A673 (cell line): ENCODE data around the gene LPIN3. TPM values are rescaled to one million over a fixed set of nuclear protein-coding genes. Genes with fewer than 3 reads are reported as not detected.
A peak's percentile ranks its signal among the peaks of the same experiment; 100 is the strongest.

ENCODE experiments used
- BruUV-seq: library from RNA; stranded (reverse); fragments of 400-500 nt; replicated peaks from 2 replicates; lab custom pipeline; 2021; lab: Mats Ljungman, UMichigan
- CTCF ChIA-PET: fragments of 300-600 bp; sonication (Branson Sonifier 250); formaldehyde crosslinking; loops from one replicate; lab custom pipeline; 2022; ENCODE audit warnings: antibody characterized with exemption; lab: Charles Lee
- POLR2A ChIA-PET: fragments of 300-600 bp; sonication (Branson Sonifier 250); formaldehyde crosslinking; loops from one replicate; lab custom pipeline; 2022; ENCODE audit warnings: antibody characterized with exemption; ENCODE audit not compliant: low non-redundant PET; lab: Charles Lee
- DNase-seq: peaks from one replicate; pipeline ENCODE4 v3.0.0-alpha.2; 2015; ENCODE audit warnings: low spot score
- H3K27ac ChIP-seq: fragments of 200-600 bp; sonication (generic); 2 replicates; pipeline ENCODE4 v1.5.1; 2016; ENCODE audit warnings: mixed run types, low read depth, mild to moderate bottlenecking, mixed read lengths, antibody characterized with exemption, low read length; ENCODE audit not compliant: poor library complexity, severe bottlenecking
- H3K27me3 ChIP-seq: fragments of 200-600 bp; sonication (generic); replicated peaks from 2 replicates; pipeline ENCODE4 v1.6.1; 2017; ENCODE audit warnings: mixed run types, low read depth, mild to moderate bottlenecking, mixed read lengths, antibody characterized with exemption, low read length; ENCODE audit not compliant: insufficient read depth, poor library complexity
- H3K36me3 ChIP-seq: fragments of 200-600 bp; sonication (generic); 2 replicates; pipeline ENCODE4 v1.6.1; 2016; ENCODE audit warnings: mixed run types, mild to moderate bottlenecking, mixed read lengths, antibody characterized with exemption, low read length; ENCODE audit not compliant: insufficient read depth, poor library complexity, severe bottlenecking
- H3K4me1 ChIP-seq: fragments of 200-600 bp; sonication (generic); 2 replicates; pipeline ENCODE4 v1.6.1; 2017; ENCODE audit warnings: mixed run types, mild to moderate bottlenecking, mixed read lengths, antibody characterized with exemption, low read length; ENCODE audit not compliant: insufficient read depth, poor library complexity, severe bottlenecking
- H3K4me3 ChIP-seq: fragments of 200-600 bp; sonication (generic); 2 replicates; pipeline ENCODE4 v1.5.1; 2016; ENCODE audit warnings: low read depth, mixed run types, mild to moderate bottlenecking, mixed read lengths, low read length; ENCODE audit not compliant: poor library complexity, severe bottlenecking
- H3K9me3 ChIP-seq: fragments of 200-600 bp; sonication (generic); 2 replicates; pipeline ENCODE4 v1.6.1; 2016; ENCODE audit warnings: mixed run types, low read depth, mild to moderate bottlenecking, mixed read lengths, antibody characterized with exemption, low read length; ENCODE audit not compliant: poor library complexity, severe bottlenecking
- EZH2 ChIP-seq: fragments of 200-600 bp; sonication (generic); IDR thresholded peaks from 2 replicates; pipeline ENCODE4 v1.6.1; 2017; ENCODE audit warnings: borderline replicate concordance, low read depth, mild to moderate bottlenecking, mixed read lengths, antibody characterized with exemption, low read length; ENCODE audit not compliant: poor library complexity, severe bottlenecking
- intact Hi-C: fragments of 100-400 bp; cut with micrococcal nuclease; formaldehyde crosslinking; loops from one replicate; pipeline ENCODE4 v1.10.0; 2022; ENCODE audit not compliant: unreplicated experiment
- total RNA-seq: library from RNA; stranded (reverse); gene quantifications from 2 replicates; pipeline ENCODE4 v1.2.3, GENCODE V29; 2021
- TF ChIP-seq, protein P1 (sequence below): fragments of 300-800, 200-600 bp; sonication (generic); conservative IDR thresholded peaks from 2 replicates; pipeline ENCODE4 v1.5.1; 2017; ENCODE audit warnings: low read depth, mild to moderate bottlenecking, antibody characterized with exemption, low read length, moderate library complexity, mixed read lengths

The LPIN3 gene
- total RNA-seq, 1 experiment from 2014 or later: 1.3 TPM

DNA sequence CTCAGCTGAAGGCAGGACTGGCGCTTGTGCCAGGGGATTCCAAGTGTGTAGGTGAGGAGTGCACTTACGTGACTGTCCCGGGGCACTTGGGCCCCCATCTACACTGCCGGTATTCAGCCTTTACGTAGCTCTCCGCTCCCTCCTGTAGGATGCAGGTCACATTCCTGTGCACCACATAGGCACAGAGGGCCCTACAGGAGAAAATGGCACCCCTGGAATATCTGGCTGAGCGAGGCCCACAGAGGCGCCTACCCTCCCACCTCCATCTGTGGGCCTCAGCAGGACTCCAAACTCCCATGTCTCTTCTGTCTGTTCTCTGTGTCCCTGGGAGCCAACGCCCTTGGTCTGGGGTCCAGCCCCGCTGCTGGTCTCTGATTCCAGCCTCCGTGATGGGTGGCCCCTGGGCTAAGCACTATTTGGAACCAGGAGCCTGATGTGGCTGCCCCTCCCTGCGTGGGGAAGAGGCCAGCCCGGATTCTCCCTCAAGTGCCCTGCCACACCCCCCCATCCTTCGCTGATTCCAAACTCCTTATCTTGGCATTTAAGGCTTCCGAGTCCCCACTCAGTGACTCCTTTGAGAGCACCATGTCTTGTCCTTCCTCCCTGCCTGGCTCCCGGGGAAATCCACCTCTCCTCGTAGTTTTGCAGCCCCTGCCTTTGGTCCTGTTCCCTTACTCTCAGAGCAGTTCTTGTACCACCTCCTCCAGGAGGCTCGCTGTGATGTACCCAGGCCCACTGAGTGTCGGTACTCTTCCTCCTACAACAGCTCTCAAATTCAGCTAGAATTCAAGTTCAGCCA, 24.5 kb downstream of the LPIN3 start:
- H3K4me3 ChIP-seq: peak overlapping the region; percentile 41
- H3K27ac ChIP-seq: no peak overlapping the region
- ChIA-PET POLR2A (no interaction called here), CTCF (no interaction called here)
- no TSS peak for BruUV-seq
- TF ChIP-seq, protein P1, sequence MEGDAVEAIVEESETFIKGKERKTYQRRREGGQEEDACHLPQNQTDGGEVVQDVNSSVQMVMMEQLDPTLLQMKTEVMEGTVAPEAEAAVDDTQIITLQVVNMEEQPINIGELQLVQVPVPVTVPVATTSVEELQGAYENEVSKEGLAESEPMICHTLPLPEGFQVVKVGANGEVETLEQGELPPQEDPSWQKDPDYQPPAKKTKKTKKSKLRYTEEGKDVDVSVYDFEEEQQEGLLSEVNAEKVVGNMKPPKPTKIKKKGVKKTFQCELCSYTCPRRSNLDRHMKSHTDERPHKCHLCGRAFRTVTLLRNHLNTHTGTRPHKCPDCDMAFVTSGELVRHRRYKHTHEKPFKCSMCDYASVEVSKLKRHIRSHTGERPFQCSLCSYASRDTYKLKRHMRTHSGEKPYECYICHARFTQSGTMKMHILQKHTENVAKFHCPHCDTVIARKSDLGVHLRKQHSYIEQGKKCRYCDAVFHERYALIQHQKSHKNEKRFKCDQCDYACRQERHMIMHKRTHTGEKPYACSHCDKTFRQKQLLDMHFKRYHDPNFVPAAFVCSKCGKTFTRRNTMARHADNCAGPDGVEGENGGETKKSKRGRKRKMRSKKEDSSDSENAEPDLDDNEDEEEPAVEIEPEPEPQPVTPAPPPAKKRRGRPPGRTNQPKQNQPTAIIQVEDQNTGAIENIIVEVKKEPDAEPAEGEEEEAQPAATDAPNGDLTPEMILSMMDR: no peak
- TF ChIP-seq EZH2: no peak
- no peak for DNase-seq
- intact Hi-C loops: no loop called here
- H3K9me3 ChIP-seq: no peaks in the 10 kb centered on the region
- H3K36me3 ChIP-seq: no peaks in the 10 kb centered on the region
- no peaks in the 10 kb centered on the region for H3K4me1 ChIP-seq
- H3K27me3 ChIP-seq: peaks cover 23% of the 10 kb centered on the region

DNA sequence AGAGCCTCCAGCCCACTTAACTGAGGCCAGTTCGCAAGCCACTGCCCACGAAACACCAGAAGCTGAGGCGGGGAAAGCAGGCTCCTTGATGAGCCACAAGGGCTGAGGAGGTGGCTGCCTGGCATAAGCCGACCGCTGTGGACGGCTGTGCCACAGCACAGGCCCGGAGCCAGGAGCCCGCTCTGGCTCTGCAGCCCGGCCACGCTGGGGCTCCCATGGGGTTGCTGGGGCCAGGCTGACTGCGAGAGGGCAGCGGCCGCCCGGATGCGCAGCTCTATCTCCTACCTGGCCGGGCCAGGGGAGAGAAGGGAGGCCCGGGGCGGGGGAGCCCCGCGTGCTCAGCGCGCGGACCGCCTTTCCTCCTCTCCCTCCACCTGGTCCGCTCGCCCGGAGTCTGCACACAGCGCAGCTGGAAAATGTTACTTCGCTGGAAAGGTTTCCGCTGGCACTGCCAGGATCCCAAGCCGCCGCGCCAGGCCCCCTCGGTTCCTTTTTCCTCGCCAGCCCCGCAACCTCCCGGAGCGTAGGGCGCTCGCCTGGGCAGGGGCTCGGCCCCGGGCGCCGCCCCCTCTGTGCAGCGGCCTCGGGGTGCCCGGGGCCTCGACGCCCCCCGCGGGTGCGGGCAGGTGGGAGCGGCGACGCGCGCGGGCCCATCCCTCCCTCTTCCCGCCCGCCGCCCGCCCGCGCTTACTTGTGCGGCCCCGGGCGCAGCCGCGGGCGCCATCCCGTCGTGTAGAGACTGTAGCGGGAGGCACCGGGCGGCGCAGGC, 25.3 kb downstream of the LPIN3 start:
- peak; percentile 31 for TF ChIP-seq EZH2
- TF ChIP-seq, protein P1: no peak
- H3K27me3 ChIP-seq: peaks cover 23% of the 10 kb centered on the region
- H3K4me1 ChIP-seq: no peaks in the 10 kb centered on the region
- no TSS peak for BruUV-seq
- intact Hi-C loops: no loop called here
- no peak for DNase-seq
- no peaks in the 10 kb centered on the region for H3K36me3 ChIP-seq
- H3K9me3 ChIP-seq: no peaks in the 10 kb centered on the region
- POLR2A ChIA-PET: no interaction called here
- H3K4me3 ChIP-seq: peak overlapping the region; percentile 41
- CTCF ChIA-PET: no interaction called here
- no peak overlapping the region for H3K27ac ChIP-seq

DNA sequence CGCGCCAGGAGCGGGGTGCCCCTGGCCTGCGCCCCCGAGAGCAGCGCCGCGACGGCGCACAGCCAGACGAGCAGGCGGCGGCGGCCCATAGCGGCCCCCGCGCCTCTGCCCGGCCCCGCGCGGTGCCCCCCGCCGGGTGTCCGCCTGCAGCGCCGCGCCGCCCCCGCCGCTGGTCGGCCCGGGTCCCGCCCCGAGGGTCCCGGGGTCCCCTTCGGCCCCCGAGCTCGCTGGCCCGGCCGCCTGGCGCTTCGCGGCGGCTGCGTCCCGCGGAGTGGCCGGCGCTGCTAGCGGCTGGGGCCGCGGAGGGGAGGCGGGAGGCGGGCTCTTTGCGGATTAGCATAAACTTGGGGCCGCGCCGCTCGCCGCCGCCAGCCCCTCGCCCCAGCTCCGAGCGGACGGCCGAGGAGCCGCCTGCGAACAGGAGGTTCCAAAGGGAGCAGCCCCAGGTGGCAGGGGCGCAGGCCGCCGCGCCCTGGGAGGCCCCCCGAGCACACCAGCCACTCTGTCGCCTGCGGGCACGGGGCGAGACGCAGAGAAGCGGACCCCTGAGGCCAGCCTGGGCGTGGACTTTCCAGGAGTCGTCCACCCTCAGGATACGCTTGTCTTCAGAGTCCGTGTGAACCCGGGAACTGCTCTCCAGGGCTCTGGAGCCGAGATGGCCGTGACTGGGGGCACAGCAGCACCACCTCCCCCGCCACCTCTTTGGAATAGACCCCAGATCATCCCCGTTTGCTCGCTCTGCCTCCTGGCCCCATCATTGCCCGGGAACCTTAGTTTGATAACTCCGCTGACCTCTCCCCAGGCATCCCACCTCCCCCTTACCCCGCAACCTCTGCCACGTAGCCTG, 26.1 kb downstream of the LPIN3 start, which contains the start of gene EMILIN3:
TSS of gene EMILIN3 (minus strand) at position 273 of the 847 bp plus-strand sequence. CDS start at position 89, 184 bp downstream.
- intact Hi-C loops: no loop called here
- H3K4me3 ChIP-seq: peak within 1 kb of the TSS; percentile 41
- peak; percentile 25 for DNase-seq
- TF ChIP-seq, protein P1: no peak
- no peak for TF ChIP-seq EZH2
- H3K27ac ChIP-seq: no peak within 1 kb of the TSS
- no peaks in the 10 kb centered on the region for H3K9me3 ChIP-seq
- CTCF ChIA-PET: no interaction called here
- POLR2A ChIA-PET: no interaction called here
- no peaks in the 10 kb centered on the region for H3K4me1 ChIP-seq
- peaks cover 23% of the 10 kb centered on the region for H3K27me3 ChIP-seq
- BruUV-seq: no TSS peak
- H3K36me3 ChIP-seq: no peaks in the 10 kb centered on the region
